ENCODE data around the gene ZNF485.

GRCh38 chr10:43569681-43570080 is 36.6 kb upstream of the ZNF485 start:
- no peak for TF ChIP-seq CTCF (IDR thresholded peaks at IDR 0.05; ENCODE audit: low read length)
- no peak for TF ChIP-seq EZH2 (optimal IDR thresholded peaks at IDR 0.05; ENCODE audit: low read depth, low read length)

Measured in MM.1S (cell line).